ENCODE results near the gene WNK2.
"Not testable (repeated sequence)": the region's sequence is repeated elsewhere in the genome, so short reads cannot be mapped to it uniquely, and the experiment has no call there.

DNA sequence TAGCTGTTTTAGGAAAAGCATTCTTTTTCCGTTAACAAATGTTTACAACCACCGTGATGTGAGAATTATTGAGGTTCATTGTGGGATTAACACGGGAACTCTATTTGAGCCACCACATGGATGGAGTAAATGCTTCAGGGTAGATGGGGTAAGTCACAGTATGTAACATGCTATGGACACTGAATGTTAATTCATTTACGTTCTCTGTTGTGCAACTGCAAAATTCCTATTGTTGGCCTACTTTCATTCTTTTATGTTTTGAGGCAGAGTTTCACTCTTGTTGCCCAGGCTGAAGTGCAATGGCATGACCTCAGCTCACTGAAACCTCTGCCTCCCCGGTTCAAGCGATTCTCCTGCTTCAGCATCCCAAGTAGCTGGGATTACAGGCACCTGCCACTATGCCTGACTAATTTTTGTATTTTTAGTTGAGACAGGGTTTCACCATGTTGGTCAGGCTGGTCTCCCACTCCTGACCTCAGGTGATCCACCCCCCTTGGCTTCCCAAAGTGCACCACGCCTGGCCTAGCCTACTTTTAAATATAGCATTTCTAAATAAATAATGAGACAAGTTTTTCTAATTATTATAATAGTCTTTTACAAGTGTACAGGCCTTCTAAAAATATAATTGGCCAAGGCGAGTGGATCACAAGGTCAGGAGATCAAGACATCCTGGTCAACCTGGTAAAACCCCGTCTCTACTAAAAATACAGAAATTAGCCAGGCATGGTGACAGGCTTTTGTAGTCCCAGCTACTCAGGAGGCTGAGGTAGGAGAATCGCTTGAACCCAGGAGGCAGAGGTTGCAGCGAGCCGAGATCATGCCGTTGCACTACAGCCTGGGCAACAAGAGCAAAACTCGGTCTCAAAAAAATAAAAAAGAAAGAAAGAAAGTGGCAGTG, 169.7 kb downstream of the WNK2 start:
- TF ChIP-seq, protein P1, sequence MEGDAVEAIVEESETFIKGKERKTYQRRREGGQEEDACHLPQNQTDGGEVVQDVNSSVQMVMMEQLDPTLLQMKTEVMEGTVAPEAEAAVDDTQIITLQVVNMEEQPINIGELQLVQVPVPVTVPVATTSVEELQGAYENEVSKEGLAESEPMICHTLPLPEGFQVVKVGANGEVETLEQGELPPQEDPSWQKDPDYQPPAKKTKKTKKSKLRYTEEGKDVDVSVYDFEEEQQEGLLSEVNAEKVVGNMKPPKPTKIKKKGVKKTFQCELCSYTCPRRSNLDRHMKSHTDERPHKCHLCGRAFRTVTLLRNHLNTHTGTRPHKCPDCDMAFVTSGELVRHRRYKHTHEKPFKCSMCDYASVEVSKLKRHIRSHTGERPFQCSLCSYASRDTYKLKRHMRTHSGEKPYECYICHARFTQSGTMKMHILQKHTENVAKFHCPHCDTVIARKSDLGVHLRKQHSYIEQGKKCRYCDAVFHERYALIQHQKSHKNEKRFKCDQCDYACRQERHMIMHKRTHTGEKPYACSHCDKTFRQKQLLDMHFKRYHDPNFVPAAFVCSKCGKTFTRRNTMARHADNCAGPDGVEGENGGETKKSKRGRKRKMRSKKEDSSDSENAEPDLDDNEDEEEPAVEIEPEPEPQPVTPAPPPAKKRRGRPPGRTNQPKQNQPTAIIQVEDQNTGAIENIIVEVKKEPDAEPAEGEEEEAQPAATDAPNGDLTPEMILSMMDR (IDR thresholded peaks at IDR 0.05), result not testable (repeated sequence)
- not testable (repeated sequence) for TF ChIP-seq POLR2A (IDR thresholded peaks at IDR 0.05)
